GM18867 (cell line): ENCODE results near the gene ARHGAP42.

Experiments used
- ATAC-seq: cut with Tn5 transposase; IDR thresholded peaks from one replicate; pipeline ENCODE4 v1.9.1; 2021; ENCODE audit warnings: mild to moderate bottlenecking, moderate library complexity; ENCODE audit not compliant: unreplicated experiment

ARHGAP42 gene

DNA sequence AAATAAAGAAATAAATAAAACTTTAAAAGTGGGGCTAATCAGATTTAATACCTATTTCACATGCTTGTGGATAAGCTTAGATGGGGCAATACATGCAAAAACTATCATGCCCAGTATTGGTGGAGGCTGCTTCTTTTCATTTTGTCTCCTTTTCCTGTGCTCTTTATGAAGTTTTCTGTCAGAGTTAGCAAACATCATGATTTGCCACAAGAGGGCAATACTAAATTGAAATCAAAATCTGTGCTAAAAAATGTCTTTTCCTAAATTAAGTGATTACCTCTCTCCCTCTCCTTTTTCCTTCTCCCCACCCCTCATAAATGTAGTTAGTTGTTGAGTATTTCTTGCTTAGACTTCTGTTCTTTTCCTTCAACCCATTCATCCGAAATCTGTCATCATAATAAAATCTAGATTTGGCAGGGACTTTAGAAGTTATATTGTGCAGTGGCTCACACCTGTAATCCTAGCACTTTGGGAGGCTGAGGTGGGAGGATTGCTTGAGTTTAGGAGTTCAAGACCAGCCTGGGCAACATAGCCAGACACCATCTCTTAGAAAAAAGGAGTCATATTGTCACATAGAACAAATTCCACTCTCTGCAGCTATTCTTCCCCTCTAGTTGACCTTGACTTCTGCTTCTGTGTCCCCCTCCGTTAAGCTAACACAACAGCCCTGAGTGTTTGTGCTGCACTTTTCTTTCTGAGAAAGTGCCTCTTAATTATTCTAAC lies 4.7 kb upstream of the ARHGAP42 start:
- ATAC-seq: no peak

DNA sequence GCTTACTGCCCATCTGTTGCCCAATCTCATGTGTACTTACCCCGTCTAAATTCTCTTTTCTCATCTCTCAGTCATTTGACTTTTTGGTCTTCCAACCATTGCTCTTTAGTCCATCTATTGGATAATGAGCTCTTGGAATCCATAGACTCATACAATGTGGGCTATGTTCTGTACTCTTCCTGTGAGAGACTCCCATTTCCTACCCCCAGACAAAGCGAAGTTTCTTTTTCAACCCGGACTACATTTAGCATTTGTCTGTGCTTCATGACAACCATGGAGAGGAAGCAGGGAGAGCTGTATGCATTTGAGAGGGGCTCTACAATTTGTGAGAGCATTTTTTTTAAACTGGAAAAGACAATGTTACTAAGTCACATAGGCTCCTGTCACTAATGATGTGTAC lies 4.0 kb upstream of the ARHGAP42 start:
- no peak for ATAC-seq

GRCh38 chr11:100684101-100685065 lies 2.7 kb upstream of the ARHGAP42 start:
- peak; percentile 37 for ATAC-seq

- ATAC-seq: no peak
These were observed 523 bp upstream of the ARHGAP42 start for GRCh38 chr11:100686476-100687053.

DNA sequence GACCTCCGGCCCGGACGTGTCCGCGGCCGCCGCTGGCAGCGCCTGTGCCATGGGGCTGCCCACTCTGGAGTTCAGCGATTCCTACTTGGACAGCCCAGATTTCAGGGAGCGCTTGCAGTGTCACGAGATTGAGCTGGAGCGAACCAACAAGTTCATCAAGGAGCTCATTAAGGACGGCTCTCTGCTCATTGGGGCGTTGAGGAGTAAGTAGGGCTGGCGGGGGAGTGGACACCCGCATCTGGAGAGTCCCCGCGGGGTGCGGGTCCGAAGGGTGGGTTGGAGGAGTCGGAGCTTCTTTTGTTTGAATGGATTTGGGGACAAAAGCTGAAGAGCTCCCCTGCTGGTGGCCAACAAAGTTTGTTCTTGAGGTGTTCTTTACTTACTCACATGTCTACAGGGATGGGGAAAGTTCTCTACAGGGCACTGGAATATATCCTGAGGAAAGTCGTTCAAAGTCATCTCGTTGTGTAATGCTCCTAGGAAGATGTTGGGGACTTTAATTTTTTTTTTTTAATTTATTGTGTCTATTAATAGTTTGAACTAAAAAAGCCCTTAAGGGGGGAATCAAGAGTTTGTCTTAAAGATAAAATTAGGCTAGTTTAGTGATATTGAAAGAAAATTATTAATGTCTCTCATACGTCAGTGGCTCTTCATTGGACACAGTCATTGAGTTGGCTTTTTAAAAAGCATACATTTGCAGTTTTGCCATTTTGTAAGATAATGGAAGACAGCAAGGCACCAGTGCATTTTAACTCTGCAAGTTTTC lies 725 bp downstream of the ARHGAP42 start:
- ATAC-seq: peak; percentile 64

GRCh38 chr11:100689141-100689540 lies 2.1 kb downstream of the ARHGAP42 start:
- no peak for ATAC-seq

- ATAC-seq: no peak
These were observed 5.0 kb downstream of the ARHGAP42 start for GRCh38 chr11:100691896-100692653.

DNA sequence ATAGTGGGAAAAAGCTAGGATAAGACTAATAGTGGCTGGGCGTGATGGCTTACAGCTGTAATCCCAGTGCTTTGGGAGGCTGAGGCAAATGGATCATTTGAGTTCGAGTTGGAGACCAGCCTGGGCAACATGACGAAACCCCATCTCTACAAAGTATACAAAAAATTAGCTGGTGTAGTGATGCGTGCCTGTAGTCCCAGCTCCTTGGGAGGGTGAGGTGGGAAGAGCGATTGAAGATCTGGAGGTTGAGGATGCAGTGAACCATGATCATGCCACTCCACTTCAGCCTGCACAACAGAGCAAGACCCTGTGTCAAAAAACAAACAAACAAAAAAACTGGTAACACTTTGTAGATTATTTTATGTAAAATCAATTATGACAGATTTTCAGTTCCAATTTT lies 8.8 kb downstream of the ARHGAP42 start:
- ATAC-seq: no peak

GRCh38 chr11:100703139-100703538 lies 16.1 kb downstream of the ARHGAP42 start:
- no peak for ATAC-seq

DNA sequence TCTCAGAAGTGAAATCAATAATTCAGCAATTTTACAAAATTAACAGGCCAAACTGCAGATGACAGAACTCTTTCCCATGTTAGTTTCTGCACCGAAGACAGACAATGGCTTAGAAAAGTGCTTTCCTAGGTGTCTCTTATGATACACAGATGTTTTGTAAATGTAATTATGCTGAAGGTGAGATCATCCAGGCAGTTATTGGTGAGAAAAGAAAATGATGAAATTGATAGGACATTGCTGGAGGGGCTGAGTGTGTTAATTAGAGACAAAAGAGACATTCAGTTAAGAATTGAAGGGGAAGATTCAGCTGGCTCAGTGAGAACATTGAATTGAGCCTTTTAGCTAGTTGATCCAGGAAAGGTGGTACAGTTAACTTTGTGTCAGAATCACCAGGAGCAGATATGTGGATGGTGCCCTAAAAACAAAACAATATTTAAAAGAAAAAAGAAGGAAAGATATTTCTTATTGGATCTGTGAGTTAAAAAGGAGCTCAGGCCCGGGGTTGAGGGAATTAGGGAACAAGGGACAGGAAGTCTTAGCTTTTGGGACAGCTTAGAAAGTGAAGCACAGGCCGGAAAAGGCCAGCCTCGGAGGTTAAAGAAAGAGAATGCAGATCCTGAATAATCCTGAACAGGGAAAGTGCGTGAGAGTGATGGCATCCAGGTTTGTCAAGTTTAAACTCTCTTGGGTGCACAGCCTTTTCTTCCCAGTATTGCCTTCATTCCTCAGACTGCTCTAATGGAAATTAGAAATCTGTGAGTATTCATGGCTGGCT lies 16.9 kb downstream of the ARHGAP42 start:
- ATAC-seq: no peak

DNA sequence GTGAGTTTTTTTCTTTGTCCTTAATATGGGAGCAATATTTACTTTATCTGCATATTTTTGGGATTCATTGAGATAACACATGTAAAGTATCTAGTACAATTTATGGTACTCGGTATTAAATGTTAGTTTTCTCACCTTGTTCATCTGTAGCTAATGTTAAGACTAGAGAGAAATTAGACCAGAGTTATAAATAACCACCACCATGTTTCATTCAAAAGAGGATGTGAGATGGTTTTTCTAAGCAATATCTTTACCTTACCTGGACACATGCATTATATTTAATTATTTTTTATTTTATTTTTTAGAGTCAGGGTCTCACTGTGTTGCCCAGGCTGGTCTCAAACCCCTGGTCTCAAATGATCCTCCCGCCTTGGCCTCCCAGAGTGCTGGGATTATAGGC lies 18.4 kb downstream of the ARHGAP42 start:
- ATAC-seq: peak; percentile 58

GRCh38 chr11:100706179-100706578 lies 19.1 kb downstream of the ARHGAP42 start:
- peak; percentile 65 for ATAC-seq

DNA sequence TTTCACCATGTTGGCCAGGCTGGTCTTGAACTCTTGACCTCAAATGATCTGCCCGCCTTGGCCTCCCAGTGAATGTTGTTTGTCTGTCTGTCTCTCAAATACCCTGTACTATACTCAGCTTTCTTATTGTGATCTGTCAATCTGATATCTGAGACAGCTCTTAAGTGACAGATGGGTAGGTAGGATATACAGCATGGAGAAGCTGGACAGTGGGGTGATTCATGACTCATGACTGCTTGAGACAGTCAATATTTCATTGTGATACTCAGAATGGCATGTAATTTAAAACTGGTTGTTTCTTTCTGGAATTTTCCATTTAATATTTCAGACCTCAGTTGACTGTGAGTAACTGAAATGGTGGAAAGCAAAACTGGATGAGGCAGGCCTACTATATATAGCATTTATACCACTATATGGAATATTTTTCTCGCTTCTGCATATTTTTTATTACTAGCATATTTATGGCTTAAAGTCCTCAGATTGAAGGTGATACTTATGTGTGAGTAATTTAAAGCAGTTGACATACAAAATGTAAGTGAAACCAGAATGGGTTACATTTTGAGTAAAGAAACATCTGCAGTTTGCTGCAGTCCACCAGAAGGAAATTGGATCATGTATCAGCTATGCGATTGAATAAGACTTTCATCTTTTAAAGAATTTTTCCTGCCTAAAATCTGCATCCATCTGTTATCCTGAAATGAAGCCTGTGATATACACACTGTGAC lies 22.3 kb downstream of the ARHGAP42 start:
- ATAC-seq: peak; percentile 80

- no peak for ATAC-seq
These were observed 24.9 kb downstream of the ARHGAP42 start for GRCh38 chr11:100711984-100712383.

DNA sequence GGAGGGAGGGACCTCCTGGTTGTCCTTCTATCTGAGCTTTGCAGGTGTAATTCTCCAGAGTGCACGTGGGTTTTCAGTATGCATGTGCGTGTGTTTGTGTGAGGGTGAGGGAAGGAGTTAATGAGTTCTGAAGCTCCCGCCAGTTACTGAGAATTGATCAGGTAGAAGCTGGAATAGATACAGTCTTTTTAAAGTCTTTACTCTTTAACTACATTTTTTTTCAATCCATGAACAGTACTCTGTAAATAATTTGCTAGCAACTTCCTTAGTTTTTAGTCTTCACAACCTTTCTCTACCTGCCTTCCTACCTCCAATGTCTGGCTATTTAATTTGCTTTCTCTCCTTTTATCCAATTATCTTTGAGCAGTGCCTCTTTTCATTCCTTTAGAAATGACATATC lies 25.5 kb downstream of the ARHGAP42 start:
- no peak for ATAC-seq

- ATAC-seq: no peak
These were observed 28.2 kb downstream of the ARHGAP42 start for GRCh38 chr11:100715165-100715761.

GRCh38 chr11:100716838-100717237 lies 29.8 kb downstream of the ARHGAP42 start:
- no peak for ATAC-seq

GRCh38 chr11:100719362-100719761 lies 32.3 kb downstream of the ARHGAP42 start:
- ATAC-seq: peak; percentile 56
